Gastroesophageal sphincter (tissue), 3 donors: ENCODE measurements around the gene BRK1.

Experiments
- EP300 ChIP-seq: sonication (generic); formaldehyde crosslinking; IDR thresholded peaks from one replicate; pipeline ENCODE4 v1.6.1; 2017; ENCODE audit warnings: antibody characterized with exemption, mild to moderate bottlenecking
- POLR2A ChIP-seq, 2 donors: fragments of 450-650 bp; IDR thresholded peaks; one replicate each; pipeline ENCODE4 v1.6.1; 2017; ENCODE audit warnings: antibody characterized with exemption in 2 of 2, mild to moderate bottlenecking in 2 of 2, moderate library complexity in 1 of 2
- TF ChIP-seq, protein P1 (sequence below), 4 experiments: fragments of 200-600 bp in 2 of 4; fragments of 450-650 bp in 2 of 4; sonication (generic) in 1 of 4; IDR thresholded peaks; one replicate each; pipeline ENCODE4 v1.5.1; 2017 to 2019; ENCODE audit warnings: antibody characterized with exemption in 4 of 4, mild to moderate bottlenecking in 2 of 4, moderate library complexity in 2 of 4

DNA sequence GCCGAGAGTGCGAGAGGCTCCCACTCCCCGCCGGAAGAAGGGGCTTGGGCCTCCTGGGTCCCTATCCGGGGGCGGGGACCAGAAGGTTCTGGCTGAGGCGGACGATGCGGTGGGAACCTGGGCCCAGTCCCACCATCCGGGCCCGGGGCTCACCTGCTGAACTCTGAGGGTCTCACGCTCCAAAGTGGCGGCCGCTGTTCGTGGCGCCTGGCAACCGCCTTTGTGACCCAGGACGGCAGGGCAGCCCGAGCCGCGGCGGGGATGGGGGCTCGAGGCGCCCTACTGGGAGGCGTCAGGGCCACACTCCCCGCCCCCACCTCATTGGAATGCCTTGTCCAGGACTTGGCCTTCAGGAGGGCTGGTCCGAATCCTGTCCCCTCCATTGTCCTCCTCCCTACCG lies 7.4 kb upstream of the BRK1 start, which contains the start of gene FANCD2OS:
- TF ChIP-seq, protein P1, sequence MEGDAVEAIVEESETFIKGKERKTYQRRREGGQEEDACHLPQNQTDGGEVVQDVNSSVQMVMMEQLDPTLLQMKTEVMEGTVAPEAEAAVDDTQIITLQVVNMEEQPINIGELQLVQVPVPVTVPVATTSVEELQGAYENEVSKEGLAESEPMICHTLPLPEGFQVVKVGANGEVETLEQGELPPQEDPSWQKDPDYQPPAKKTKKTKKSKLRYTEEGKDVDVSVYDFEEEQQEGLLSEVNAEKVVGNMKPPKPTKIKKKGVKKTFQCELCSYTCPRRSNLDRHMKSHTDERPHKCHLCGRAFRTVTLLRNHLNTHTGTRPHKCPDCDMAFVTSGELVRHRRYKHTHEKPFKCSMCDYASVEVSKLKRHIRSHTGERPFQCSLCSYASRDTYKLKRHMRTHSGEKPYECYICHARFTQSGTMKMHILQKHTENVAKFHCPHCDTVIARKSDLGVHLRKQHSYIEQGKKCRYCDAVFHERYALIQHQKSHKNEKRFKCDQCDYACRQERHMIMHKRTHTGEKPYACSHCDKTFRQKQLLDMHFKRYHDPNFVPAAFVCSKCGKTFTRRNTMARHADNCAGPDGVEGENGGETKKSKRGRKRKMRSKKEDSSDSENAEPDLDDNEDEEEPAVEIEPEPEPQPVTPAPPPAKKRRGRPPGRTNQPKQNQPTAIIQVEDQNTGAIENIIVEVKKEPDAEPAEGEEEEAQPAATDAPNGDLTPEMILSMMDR (IDR thresholded peaks at IDR 0.05) = no peak
- TF ChIP-seq POLR2A (IDR thresholded peaks at IDR 0.05) = no peak
- no peak for TF ChIP-seq EP300
